Esophagus squamous epithelium (tissue), 5 donors: ENCODE results near the gene HMCN2. TPM values are rescaled to one million over a fixed set of nuclear protein-coding genes. Genes with fewer than 3 reads are reported as not detected.
A peak's percentile ranks its signal among the peaks of the same experiment; 100 is the strongest.

Experiments
- DNase-seq: peaks from one replicate; lab custom pipeline; 2025; lab: John Stamatoyannopoulos, UW
- H3K27ac ChIP-seq, 4 donors: fragments of 200-600 bp; sonication (generic); one replicate each; pipeline ENCODE4 v1.5.1; 2016 to 2019; ENCODE audit warnings: mild to moderate bottlenecking in 1 of 4
- H3K27me3 ChIP-seq, 4 donors: fragments of 200-600 bp; sonication (generic); 1 replicate in 3 of 4; 2 replicates in 1 of 4; pipeline versions ENCODE4 v1.5.1 to v1.6.0; 2017 to 2021; ENCODE audit warnings: antibody characterized with exemption in 1 of 4
- H3K36me3 ChIP-seq, 3 donors: fragments of 200-600 bp; sonication (generic); one replicate each; pipeline ENCODE4 v1.5.1; 2016 to 2019
- H3K4me1 ChIP-seq, 3 donors: fragments of 200-600 bp; sonication (generic); one replicate each; pipeline ENCODE4 v1.5.1; 2017 to 2019
- H3K4me3 ChIP-seq, 4 donors: fragments of 200-600 bp; sonication (generic); 1 replicate in 3 of 4; 2 replicates in 1 of 4; pipeline ENCODE4 v1.5.1; 2016 to 2019; ENCODE audit warnings: mild to moderate bottlenecking in 2 of 4, moderate library complexity in 1 of 4
- H3K9me3 ChIP-seq, 3 donors: fragments of 200-600 bp; sonication (generic); one replicate each; pipeline ENCODE4 v1.5.1; 2016 to 2019
- CTCF ChIP-seq, 6 experiments: fragments of 450-650 bp in 4 of 6; fragments of 200-600 bp in 2 of 6; sonication (generic) in 2 of 6; IDR thresholded peaks; one replicate each; pipeline ENCODE4 v1.5.1; 2016 to 2019; ENCODE audit warnings: antibody characterized with exemption in 6 of 6, mild to moderate bottlenecking in 4 of 6, moderate library complexity in 4 of 6
- POLR2A ChIP-seq, 4 donors: fragments of 450-650 bp; IDR thresholded peaks; one replicate each; pipeline ENCODE4 v1.6.1; 2017; ENCODE audit warnings: antibody characterized with exemption in 4 of 4, mild to moderate bottlenecking in 4 of 4, moderate library complexity in 3 of 4
- WGBS, 2 donors: methylation state at CpG; one replicate each; pipeline ENCODE4 v1.1.5; 2018; 5-methylcytosine and 5-hydroxymethylcytosine counted together
- intact Hi-C: fragments of 100-400 bp; cut with DNase I; formaldehyde crosslinking; loops from one replicate; pipeline ENCODE4 v1.15.0; 2022
- total RNA-seq, 4 donors: library from RNA; depleted of rRNA; stranded (reverse); fragments of >200 nt; gene quantifications; one replicate each; pipeline ENCODE4 v1.1.0, GENCODE V29; 2016
- donor health status: DM: yes; HTN: yes; CAD: no.

The HMCN2 gene
- total RNA-seq, 4 donors from 2014 or later, result 0.53 to 4.8 (median 0.78) TPM

GRCh38 chr9:130319300-130319699 lies 53.7 kb downstream of the HMCN2 start:
- Histone ChIP-seq H3K9me3 (no peaks in the 10 kb centered on the region), H3K4me3 (no peak overlapping the region), H3K27ac (peak overlapping the region; percentile 56 to 86 (median 77)), H3K4me1 (peaks cover 0 to 58% (median 15%) of the 10 kb centered on the region in 3 donors), H3K27me3 (peaks cover 0 to 66% (median 0%) of the 10 kb centered on the region in 4 donors), H3K36me3 (no peaks in the 10 kb centered on the region)
- DNase-seq, result no peak
- intact Hi-C loops, result no loop called here
- TF ChIP-seq POLR2A (IDR thresholded peaks at IDR 0.05), result no peak
- no peak for TF ChIP-seq CTCF (IDR thresholded peaks at IDR 0.05)
- WGBS, 2 donors, result no CpG with 5 or more reads among the region's 19 CpGs

GRCh38 chr9:130319944-130320712 lies 54.6 kb downstream of the HMCN2 start:
- peaks cover 0 to 73% (median 0%) of the 10 kb centered on the region in 4 donors for H3K27me3 ChIP-seq
- WGBS, 2 donors, result 73 to 99% methylated on average over 4 to 8 of the region's 17 CpGs
- H3K9me3 ChIP-seq, result no peaks in the 10 kb centered on the region
- intact Hi-C loops, result no loop called here
- peak overlapping the region; percentile 11 to 86 (median 77) for H3K27ac ChIP-seq
- H3K36me3 ChIP-seq, result no peaks in the 10 kb centered on the region
- H3K4me3 ChIP-seq, result peak overlapping the region in 1 of 4 donors; percentile 43
- no peak for TF ChIP-seq POLR2A (IDR thresholded peaks at IDR 0.05)
- TF ChIP-seq CTCF (IDR thresholded peaks at IDR 0.05), result no peak
- no peak for DNase-seq
- peaks cover 0 to 52% (median 15%) of the 10 kb centered on the region in 3 donors for H3K4me1 ChIP-seq

GRCh38 chr9:130320723-130321481 lies 55.3 kb downstream of the HMCN2 start:
- H3K4me3 ChIP-seq, result peak overlapping the region in 1 of 4 donors; percentile 43
- H3K4me1 ChIP-seq, result peaks cover 0 to 49% (median 15%) of the 10 kb centered on the region in 3 donors
- WGBS, 2 donors, result 17 to 47% methylated on average over 12 to 13 of the region's 29 CpGs
- no peak for DNase-seq
- TF ChIP-seq CTCF (IDR thresholded peaks at IDR 0.05) (no peak), POLR2A (IDR thresholded peaks at IDR 0.05) (no peak)
- H3K27me3 ChIP-seq, result peaks cover 0 to 80% (median 0%) of the 10 kb centered on the region in 4 donors
- H3K9me3 ChIP-seq, result no peaks in the 10 kb centered on the region
- H3K27ac ChIP-seq, result peak overlapping the region; percentile 11 to 86 (median 77)
- no peaks in the 10 kb centered on the region for H3K36me3 ChIP-seq
- intact Hi-C loops, result no loop called here

GRCh38 chr9:130321539-130321938 lies 56.0 kb downstream of the HMCN2 start:
- peaks cover 0 to 80% (median 0%) of the 10 kb centered on the region in 4 donors for H3K27me3 ChIP-seq
- no peak for DNase-seq
- peaks cover 0 to 45% (median 15%) of the 10 kb centered on the region in 3 donors for H3K4me1 ChIP-seq
- intact Hi-C loops, result no loop called here
- H3K4me3 ChIP-seq, result no peak overlapping the region
- 80 to 81% methylated on average over 1 to 7 of the region's 14 CpGs for WGBS, 2 donors
- no peaks in the 10 kb centered on the region for H3K36me3 ChIP-seq
- no peak for TF ChIP-seq CTCF (IDR thresholded peaks at IDR 0.05)
- no peaks in the 10 kb centered on the region for H3K9me3 ChIP-seq
- peak overlapping the region in 3 of 4 donors; percentile 72 to 86 (median 82) for H3K27ac ChIP-seq
